GM08714 (cell line): ENCODE data around the gene TRAPPC12.

Source experiments
- H3K4me3 ChIP-seq: fragments of 200-500 bp; sonication (Bioruptor generic); 2 replicates; pipeline ENCODE4 v1.5.1; 2014; ENCODE audit warnings: mild to moderate bottlenecking, low read length, inconsistent platforms
- ZNF274 ChIP-seq: IDR thresholded peaks from 2 replicates; pipeline ENCODE4 v1.6.1; 2012; ENCODE audit warnings: mild to moderate bottlenecking, low read depth, low read length

Gene TRAPPC12

GRCh38 chr2:3465328-3465727 lies 85.8 kb downstream of the TRAPPC12 start:
- no peak overlapping the region for H3K4me3 ChIP-seq
- TF ChIP-seq ZNF274: no peak

GRCh38 chr2:3465844-3466481 lies 86.5 kb downstream of the TRAPPC12 start:
- no peak overlapping the region for H3K4me3 ChIP-seq
- TF ChIP-seq ZNF274: no peak

- no peak overlapping the region for H3K4me3 ChIP-seq
Measured at GRCh38 chr2:3466482-3466863, 87.0 kb downstream of the TRAPPC12 start.

GRCh38 chr2:3466966-3467365 lies 87.5 kb downstream of the TRAPPC12 start:
- TF ChIP-seq ZNF274: no peak
- no peak overlapping the region for H3K4me3 ChIP-seq

More at GRCh38 chr2:3466482-3466863, 87.0 kb downstream of the TRAPPC12 start:
- no peak for TF ChIP-seq ZNF274

GRCh38 chr2:3467654-3468053 lies 88.2 kb downstream of the TRAPPC12 start:
- no peak for TF ChIP-seq ZNF274

GRCh38 chr2:3468296-3468988 lies 88.9 kb downstream of the TRAPPC12 start:
- no peak overlapping the region for H3K4me3 ChIP-seq
- TF ChIP-seq ZNF274: no peak

More at GRCh38 chr2:3467654-3468053, 88.2 kb downstream of the TRAPPC12 start:
- no peak overlapping the region for H3K4me3 ChIP-seq

- no peak for TF ChIP-seq ZNF274
- H3K4me3 ChIP-seq: no peak overlapping the region
Measured at GRCh38 chr2:3469486-3469885, 90.0 kb downstream of the TRAPPC12 start.

- TF ChIP-seq ZNF274: no peak
Measured at GRCh38 chr2:3470166-3470651, 90.7 kb downstream of the TRAPPC12 start.

GRCh38 chr2:3470856-3471737 lies 91.6 kb downstream of the TRAPPC12 start:
- TF ChIP-seq ZNF274: no peak
- no peak overlapping the region for H3K4me3 ChIP-seq

More at GRCh38 chr2:3470166-3470651, 90.7 kb downstream of the TRAPPC12 start:
- no peak overlapping the region for H3K4me3 ChIP-seq

GRCh38 chr2:3472296-3472695 lies 92.8 kb downstream of the TRAPPC12 start:
- no peak overlapping the region for H3K4me3 ChIP-seq
- no peak for TF ChIP-seq ZNF274

- no peak overlapping the region for H3K4me3 ChIP-seq
- TF ChIP-seq ZNF274: no peak
Measured at GRCh38 chr2:3472966-3473365, 93.5 kb downstream of the TRAPPC12 start.

- TF ChIP-seq ZNF274: no peak
- no peak overlapping the region for H3K4me3 ChIP-seq
Measured at GRCh38 chr2:3475771-3476170, 96.3 kb downstream of the TRAPPC12 start.

- no peak overlapping the region for H3K4me3 ChIP-seq
- TF ChIP-seq ZNF274: no peak
Measured at GRCh38 chr2:3476321-3476984, 97.0 kb downstream of the TRAPPC12 start.

- H3K4me3 ChIP-seq: no peak overlapping the region
- TF ChIP-seq ZNF274: no peak
Measured at GRCh38 chr2:3476985-3477327, 97.5 kb downstream of the TRAPPC12 start.

GRCh38 chr2:3478846-3479385 lies 99.4 kb downstream of the TRAPPC12 start:
- H3K4me3 ChIP-seq: no peak overlapping the region
- TF ChIP-seq ZNF274: no peak
